Kidney epithelial cell (primary cell): ENCODE measurements around the gene GABRR2. TPM values are rescaled to one million over a fixed set of nuclear protein-coding genes. Genes with fewer than 3 reads are reported as not detected.

Experiments used
- total RNA-seq: library from RNA; depleted of rRNA; stranded (reverse); fragments of >200 nt; gene quantifications from 2 replicates; pipeline ENCODE4 v1.2.3, GENCODE V29; 2015

The GABRR2 gene
- total RNA-seq, 1 donor from 2014 or later, result not detected

Other genes with a start within 250 kb of the GABRR2 start
- 59.8 and 63.4 TPM in 2 replicates for gene PNRC1, start 234.5 kb downstream of the GABRR2 start, total RNA-seq
- 8.3 and 10.1 TPM in 2 replicates for gene SRSF12, start 197.2 kb downstream of the GABRR2 start, total RNA-seq
- gene PM20D2, start 169.2 kb downstream of the GABRR2 start, total RNA-seq, result 23.0 and 26.4 TPM in 2 replicates
- gene GABRR1, start 97.9 kb downstream of the GABRR2 start, total RNA-seq, result not detected in 2 replicates
- gene UBE2J1, start 37.4 kb upstream of the GABRR2 start, total RNA-seq, result 46.1 and 49.3 TPM in 2 replicates
- 35.4 and 36.0 TPM in 2 replicates for gene RRAGD, start 97.0 kb upstream of the GABRR2 start, total RNA-seq
- gene ANKRD6, start 117.9 kb upstream of the GABRR2 start, total RNA-seq, result 10.0 and 15.4 TPM in 2 replicates